HG03469 (cell line): ENCODE measurements around the gene GAA.
"Not testable (repeated sequence)": the region's sequence is repeated elsewhere in the genome, so short reads cannot be mapped to it uniquely, and the experiment has no call there.

ENCODE experiments used
- ATAC-seq: cut with Tn5 transposase; IDR thresholded peaks from one replicate; pipeline ENCODE4 v1.9.1; 2021; ENCODE audit warnings: mild to moderate bottlenecking, moderate library complexity, moderate number of reproducible peaks; ENCODE audit not compliant: unreplicated experiment

The GAA gene

DNA sequence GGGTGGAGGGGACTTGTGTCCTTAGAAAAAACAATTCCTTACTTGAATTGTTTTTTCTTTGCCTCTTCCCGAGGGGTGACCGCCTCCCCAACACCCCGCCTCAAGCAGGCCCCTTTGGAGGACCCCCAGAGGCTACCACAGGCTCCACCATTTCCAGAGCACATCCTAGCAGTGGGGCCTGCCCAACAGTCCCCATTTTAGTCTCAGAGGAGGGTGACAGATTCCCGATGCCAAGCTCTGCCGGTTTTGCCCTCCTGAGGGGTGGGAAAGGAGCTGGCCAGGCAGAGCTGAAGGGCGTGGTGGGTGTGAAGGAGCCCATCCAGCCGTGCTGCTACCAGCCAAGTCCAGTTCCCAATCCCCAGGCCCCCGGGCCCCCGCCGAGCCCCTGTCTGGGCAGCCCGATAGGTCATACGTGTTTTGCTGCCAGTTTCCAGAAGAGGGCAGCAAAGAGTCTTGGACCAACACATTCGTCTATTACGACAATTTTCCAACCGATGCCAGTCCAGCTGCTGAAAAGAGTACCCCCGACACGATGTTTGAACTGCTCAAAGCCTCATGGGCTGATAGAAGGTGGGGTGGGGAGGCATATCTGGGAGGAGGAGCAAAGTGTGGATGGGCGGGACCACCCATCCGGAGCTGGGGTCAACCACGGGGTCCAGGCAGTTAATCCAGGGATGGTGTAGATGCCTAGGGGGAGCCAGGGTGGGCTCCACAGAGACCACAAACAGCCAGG, 18.8 kb upstream of the GAA start:
- ATAC-seq: no peak

DNA sequence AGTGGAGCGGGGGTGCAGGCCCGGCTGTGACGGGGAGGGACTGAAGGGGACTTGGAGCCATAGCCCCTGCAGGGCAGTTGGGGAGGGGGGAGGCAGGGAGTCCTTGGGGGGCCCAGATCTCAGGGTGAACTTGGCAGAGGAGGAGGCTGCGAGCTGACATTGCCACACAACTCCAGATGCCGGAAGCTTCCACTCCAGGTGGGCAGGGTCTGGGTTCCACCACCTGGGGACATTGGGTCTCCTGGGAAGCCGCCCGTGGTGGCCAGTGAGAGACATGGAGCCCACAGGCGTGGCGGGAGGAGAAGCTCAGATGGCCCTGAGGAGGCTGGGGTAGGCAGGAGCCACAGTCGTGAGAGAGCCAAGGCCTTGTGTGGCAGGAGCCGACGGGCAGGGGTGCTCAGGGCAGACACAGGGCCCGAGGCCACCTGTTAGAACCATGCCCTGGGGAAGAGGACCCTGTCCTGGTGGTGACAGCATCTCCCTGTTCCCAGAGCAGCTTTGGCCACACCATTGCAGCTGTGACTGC, 18.2 kb upstream of the GAA start:
- ATAC-seq: no peak

DNA sequence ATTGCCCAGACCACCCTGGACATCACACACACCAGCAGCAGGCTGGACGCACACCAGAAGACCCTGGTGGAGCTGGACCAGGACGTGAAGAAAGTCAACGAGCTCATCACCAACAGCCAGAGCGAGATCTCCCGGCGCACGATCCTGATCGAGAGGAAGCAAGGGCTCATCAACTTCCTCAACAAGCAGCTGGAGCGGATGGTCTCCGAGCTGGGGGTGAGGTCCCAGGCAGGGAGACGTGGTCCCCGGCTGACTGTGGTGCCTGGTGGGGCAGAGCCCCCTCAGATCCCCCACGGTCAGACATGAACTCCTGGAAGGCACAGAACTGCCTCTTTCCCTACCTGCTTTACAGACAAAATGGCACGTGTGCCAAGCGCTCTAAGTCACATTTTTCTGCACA, 16.6 kb upstream of the GAA start:
- no peak for ATAC-seq

DNA sequence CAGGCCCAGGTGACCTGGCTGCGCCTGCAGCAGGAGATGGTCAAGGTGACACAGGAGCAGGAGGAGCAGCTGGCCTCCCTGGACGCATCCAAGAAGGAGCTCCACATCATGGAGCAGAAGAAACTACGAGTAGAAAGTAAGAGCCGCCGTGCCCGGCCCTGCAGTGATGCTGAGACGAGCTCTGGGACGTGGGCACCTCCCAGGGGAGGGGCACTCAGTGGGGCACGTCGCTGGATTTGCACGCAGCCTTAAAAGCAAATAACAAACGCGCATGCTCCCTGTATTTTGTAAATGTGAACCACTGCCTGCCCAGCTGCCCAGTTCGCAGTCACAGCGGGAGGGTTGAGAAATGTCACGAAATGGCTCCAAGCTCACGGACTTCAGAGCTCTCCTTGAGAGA, 15.3 kb upstream of the GAA start:
- no peak for ATAC-seq

DNA sequence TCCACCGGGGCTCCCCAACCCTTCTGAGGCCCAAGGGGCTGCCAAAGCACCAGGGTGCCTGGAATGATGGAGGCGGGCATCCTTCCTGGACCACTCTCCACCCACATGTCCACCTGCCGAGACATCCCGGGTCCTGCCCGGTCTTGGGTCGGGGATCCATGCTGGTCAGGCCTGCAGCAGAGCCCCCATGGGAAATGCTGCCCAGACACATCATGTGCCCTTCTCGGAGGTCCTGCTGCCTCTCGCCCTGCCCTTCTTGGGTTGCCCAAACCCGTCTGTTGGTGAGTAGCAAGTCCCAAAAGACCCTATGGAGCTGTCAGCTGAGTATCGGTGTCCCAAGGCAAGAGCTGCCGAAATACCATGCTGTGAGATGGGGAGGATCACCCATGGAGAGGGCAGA, 14.8 kb upstream of the GAA start:
- no peak for ATAC-seq

DNA sequence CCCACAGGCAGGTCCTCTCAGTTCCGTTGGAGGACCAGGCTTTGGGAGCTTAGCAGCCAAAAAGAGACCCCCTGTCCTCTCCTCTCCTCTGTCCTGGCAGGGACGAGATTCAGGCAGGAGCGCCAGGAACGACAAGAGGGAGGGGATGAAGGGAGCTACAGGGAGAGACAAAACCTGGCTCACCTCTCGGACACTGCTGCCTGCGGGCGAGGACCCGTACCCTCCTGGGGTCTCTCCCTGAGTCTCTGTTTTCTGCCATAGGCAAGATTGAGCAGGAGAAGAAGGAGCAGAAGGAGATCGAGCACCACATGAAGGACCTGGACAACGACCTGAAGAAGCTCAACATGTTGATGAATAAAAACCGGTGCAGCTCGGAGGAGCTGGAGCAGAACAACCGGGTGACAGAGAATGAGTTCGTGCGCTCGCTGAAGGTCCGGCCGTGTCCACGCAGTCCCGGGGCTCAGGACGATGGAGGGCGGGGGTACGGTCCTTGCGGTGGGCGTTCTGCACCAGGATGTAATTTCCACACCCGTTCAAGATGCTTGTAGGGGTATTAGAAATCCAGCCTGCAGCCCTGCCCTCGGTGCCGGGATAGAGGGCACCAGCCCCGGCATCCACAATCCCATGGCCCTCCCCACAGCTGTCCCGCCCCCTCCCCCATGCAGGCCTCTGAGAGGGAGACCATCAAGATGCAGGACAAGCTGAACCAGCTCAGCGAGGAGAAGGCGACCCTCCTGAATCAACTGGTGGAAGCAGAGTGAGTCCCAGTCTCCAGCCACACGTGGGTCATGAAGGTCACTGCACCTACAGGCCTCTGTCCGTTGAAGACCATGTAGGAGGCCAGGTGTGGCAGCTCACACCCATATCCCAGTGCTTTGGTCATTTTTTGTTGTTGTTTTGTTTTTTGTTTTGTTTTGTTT, 13.8 kb upstream of the GAA start:
- no peak for ATAC-seq

DNA sequence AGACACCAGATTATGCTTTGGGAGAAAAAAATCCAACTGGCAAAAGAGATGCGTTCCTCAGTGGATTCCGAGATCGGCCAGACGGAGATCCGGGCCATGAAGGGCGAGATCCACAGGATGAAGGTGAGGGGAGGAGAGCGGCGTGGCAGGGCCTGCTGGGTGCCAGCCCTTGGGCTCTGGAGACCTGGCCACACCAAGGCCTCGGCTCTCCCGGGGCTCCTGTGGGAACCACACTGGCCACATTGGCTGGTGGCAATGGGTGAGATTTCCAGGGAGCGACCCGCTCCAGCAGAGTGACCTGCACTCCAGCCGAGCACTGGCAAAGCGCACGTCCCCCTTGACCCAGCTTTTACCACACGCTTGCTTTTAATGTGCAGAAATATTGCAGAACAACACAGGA, 11.6 kb upstream of the GAA start:
- ATAC-seq: no peak

DNA sequence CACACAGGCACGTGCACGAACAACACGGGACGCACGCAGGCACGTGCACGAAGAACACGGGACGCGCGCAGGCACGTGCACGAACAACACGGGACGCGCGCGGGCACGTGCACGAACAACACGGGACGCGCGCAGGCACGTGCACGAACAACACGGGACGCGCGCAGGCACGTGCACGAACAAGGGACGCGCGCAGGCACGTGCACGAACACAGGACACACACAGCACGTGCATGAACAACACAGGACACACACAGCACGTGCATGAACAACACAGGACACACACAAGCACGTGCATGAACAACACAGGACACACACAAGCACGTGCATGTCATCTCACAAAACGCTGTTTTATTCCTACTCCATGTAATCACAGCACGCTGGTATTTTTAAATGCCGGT, 11.2 kb upstream of the GAA start:
- not testable (repeated sequence) for ATAC-seq

DNA sequence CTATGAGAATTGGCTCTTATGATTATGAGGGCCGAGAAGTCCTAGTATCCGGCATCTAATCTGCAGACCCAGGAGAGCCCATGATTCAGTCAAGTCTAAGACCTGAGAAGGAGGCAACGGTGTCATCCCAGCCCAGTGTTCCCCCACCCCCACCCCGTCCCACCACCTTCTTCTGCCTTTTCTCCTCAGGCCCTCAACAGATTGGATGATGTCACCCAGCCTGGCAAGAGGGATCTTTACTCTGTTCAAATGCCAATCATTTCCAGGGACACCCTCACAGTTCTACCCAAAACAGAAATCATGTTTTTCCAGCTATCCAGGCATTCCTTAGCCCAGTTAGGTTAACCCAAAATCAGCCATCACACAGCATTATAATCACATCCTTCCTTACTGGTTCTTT, 10.0 kb upstream of the GAA start:
- ATAC-seq: no peak

DNA sequence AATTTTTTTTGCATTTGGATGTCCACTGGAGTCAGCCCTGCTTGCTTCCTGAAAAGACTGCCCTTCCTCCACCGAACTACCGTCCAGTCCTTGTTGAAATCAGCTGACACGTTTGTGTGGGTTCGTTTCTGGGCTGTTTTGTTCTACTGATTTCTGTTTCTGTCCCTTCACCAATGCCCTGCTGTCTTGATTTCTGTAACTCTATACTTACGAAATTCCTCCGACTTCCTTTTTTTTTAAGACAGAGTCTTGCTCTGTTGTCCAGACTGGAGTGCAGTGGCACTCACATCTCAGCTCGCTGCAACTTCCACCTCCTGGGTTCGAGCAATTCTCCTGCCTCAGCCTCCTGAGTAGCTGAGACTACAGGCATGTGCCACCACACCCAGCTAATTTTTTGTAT, 8.4 kb upstream of the GAA start:
- ATAC-seq: no peak

DNA sequence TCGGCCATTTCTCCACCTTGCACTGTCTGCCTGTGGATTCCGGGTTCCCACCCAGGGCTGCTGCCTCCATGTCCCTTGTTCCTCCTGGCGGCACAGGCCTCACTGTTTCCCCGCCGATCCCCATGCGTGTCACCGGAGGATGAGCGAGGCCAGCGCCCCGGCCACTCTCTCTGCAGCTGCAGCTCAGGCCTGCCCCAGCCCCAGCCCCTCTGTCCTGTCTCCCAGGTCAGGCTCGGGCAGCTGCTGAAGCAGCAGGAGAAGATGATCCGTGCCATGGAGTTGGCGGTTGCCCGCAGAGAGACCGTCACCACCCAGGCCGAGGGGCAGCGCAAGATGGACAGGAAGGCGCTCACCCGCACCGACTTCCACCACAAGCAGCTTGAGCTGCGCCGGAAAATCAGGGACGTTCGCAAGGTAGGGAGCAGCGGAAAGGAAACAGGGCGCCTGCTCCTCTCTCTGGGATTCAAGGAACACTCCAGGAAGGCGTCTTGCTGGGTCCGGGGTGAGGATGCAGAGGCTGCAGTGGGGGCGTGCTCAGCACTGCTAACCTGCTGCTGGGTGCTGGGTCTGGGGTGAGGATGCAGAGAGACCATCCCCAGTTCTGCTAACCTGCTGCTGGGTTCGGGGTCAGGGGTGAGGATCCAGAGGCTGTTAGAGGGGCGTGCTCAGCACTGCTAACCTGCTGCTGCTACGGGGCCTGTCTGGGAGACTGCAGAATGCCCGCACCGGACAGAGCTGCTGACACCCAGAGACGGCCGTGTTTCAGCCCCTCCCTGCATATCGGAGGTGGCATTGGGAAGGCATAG, 6.1 kb upstream of the GAA start:
- ATAC-seq: no peak

DNA sequence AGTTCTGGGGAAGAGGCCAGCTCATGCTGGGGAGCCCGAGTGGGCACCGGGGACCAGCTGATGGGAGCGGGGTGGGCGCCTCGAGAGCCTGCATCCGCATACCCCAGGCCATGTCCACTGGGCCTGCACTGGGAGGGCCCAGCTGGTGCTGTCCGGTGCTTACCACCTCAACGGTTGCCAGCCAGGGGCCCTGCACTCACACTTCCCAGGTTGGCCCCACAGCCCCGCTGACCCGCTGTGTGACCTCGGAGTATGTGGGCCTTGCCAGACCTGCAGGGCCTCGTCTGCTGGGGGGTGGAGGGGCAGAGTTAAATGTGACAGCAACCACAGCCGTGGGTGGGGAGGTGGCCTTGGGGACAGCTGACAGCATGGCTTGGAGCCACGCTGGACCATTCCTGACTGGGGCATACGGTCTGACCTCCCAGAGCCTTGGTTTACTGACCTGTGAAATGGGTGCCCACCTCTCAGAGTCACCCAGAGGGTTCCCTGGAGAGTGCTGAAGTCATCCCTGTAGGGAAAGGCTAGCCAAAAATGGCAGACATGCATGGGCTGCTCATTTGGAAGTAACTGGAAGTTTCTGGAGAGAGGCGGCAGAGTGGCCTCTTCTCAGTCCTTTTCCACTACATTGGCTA, 5.4 kb upstream of the GAA start:
- no peak for ATAC-seq

DNA sequence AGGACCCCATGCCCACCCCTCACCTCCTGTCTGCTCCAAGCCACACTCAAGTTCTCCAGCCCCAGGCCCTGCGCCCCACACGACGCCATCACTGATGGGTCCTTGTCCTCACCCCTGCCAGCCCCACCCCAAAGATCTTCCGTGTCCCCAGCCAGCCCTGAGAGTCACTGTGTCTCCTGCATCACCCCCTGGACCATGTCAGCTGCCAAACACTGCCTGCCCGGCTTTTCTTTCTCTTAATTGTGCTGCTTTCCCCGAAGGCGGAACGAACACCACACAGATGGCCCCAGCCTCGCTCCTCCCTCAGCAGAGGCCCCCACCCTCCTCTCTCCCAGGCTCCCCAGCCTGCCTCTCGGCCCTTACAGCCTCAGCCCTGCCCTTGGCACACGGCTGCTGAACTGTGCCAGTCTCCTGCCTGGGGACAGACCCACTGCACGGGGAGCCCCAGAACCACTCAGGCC, 4.8 kb upstream of the GAA start:
- ATAC-seq: no peak

DNA sequence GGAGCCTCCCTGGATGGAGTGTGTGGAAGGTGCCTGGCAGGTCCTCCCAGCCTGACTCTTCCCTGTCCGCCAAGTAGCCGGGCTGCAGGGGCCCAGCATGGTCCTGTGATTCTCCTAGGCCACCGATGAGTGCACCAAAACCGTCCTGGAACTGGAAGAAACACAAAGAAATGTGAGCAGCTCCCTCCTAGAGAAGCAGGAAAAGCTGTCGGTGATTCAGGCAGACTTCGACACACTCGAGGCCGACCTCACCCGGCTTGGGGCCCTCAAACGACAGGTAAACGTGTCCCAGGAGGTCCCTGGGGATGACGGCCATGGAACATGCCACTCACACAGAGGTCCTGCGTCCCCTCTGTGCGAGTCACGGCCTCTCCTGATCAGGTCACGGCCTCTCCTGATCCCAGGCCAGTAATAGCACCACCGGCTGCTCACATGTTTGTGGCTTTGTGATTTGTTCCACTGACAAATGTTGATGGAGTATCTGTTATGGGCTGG, 4.2 kb upstream of the GAA start:
- no peak for ATAC-seq

DNA sequence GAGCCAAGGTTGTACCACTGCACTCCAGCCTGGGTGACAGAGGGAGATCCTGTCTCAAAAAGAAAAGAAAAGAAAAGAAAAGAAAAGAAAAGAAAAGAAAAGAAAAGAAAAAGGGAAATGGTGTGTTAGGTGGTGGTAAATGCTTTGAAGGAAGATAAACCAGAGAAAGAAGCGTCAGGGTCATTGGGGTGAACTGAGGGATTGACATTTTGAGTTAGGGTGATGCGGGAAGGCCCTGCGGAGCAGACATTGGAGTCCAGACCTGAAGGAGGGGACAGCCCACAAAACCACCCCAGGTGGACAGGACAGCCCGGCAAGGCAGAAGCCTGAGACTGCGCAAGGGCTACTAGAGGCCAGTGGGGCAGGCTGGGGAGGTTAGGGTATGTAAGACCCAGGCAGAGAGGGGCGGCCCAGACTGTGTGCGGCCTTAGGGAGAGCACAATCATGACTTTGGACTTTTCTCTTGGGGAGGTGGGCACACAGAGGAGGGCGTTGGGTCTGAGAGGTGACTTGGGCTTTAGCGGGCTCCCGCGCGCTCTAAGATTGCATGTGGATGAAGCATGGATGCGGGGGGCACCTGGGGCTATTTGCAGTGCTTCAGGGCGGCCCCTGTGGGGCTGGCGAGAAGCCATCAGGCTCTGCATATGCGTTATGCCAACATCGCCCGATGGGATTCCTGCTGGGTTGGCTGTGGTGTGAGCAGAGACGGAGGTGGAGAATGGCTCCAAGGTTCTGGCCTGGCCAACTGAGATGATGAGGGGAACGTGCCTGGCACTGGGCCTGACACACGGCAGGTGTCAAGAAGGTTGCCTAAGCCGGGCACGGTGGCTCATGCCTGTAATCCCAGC, 3.3 kb upstream of the GAA start:
- ATAC-seq: no peak

DNA sequence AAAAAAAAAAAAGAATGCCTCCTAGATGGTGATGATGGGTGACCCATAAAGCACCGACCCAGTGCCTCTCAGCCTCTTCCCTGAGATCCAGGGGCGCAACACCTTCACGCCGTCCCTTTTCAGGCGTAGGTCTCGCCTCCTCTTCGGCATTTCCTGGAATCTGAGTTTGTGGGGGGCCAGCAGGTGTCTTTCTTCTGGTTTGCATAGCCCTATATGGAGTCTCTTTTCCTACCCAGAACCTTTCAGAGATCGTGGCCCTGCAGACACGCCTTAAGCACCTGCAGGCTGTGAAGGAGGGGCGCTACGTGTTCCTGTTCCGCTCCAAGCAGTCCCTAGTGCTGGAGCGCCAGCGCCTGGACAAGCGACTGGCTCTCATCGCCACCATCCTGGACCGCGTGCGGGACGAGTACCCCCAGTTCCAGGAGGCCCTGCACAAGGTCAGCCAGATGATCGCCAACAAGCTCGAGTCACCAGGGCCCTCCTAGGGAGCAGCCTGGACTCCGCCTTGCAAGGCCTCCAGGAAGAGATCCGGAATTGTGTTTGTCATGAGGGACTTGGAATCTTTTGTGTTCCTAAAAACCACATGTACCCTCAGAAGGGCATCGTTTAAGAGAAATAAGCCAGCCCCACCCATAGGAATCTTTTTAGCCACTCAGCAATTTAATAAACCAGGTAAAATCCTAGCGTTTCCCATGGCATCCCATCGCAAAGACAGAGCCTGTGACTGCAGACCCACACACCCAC, 1.9 kb upstream of the GAA start:
- ATAC-seq: no peak

DNA sequence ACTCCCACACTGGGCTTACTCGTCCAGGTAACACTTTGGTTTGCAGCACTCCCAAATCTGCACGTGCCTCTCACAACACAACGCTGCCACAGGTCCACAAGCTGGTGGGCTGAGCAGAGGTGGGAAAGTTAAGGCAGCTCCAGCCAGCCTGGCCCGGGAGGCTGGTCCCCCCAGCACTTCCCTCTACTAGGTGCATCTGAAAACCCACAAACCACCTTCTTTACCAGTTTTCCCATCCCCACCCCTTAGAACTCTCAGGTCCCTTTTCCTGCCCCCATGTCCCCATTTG, 1.4 kb upstream of the GAA start:
- ATAC-seq: no peak

DNA sequence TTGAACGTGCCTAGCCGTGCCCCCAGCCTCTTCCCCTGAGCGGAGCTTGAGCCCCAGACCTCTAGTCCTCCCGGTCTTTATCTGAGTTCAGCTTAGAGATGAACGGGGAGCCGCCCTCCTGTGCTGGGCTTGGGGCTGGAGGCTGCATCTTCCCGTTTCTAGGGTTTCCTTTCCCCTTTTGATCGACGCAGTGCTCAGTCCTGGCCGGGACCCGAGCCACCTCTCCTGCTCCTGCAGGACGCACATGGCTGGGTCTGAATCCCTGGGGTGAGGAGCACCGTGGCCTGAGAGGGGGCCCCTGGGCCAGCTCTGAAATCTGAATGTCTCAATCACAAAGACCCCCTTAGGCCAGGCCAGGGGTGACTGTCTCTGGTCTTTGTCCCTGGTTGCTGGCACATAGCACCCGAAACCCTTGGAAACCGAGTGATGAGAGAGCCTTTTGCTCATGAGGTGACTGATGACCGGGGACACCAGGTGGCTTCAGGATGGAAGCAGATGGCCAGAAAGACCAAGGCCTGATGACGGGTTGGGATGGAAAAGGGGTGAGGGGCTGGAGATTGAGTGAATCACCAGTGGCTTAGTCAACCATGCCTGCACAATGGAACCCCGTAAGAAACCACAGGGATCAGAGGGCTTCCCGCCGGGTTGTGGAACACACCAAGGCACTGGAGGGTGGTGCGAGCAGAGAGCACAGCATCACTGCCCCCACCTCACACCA, 724 bp downstream of the GAA start:
- no peak for ATAC-seq
